HAP-1 (cell line): Measurements from ENCODE around the gene ULBP3.
"Not testable (repeated sequence)": the region's sequence is repeated elsewhere in the genome, so short reads cannot be mapped to it uniquely, and the experiment has no call there.

ENCODE experiments used
- DNase-seq, 2 experiments: peaks; one replicate each; pipeline ENCODE4 v3.0.0-alpha.2; 2016 to 2020; ENCODE audit warnings: low spot score in 2 of 2
- H3K27me3 ChIP-seq: fragments of 250-450 bp; sonication (Bioruptor Pico); 2 replicates; pipeline ENCODE4 v1.5.1; 2020; ENCODE audit warnings: low read depth, mild to moderate bottlenecking, moderate library complexity
- H3K36me3 ChIP-seq: fragments of 250-450 bp; sonication (Bioruptor Pico); replicated peaks from 2 replicates; pipeline ENCODE4 v1.5.1; 2020; ENCODE audit warnings: mild to moderate bottlenecking
- H3K4me1 ChIP-seq: fragments of 250-450 bp; sonication (Bioruptor Pico); 2 replicates; pipeline ENCODE4 v1.5.1; 2020; ENCODE audit warnings: mild to moderate bottlenecking
- H3K4me3 ChIP-seq: fragments of 250-450 bp; sonication (Bioruptor Pico); 2 replicates; pipeline ENCODE4 v1.5.1; 2020; ENCODE audit warnings: mild to moderate bottlenecking, moderate library complexity
- H3K9me3 ChIP-seq: fragments of 250-450 bp; sonication (Bioruptor Pico); 2 replicates; pipeline ENCODE4 v1.5.1; 2020; ENCODE audit warnings: mild to moderate bottlenecking, moderate library complexity
- in situ Hi-C: fragments of 300-500 bp; cut with MboI; formaldehyde crosslinking; loops from 3 replicates; pipeline ENCODE4 v1.14.3; 2020; ENCODE audit warnings: low sequenced_read_pairs, inconsistent platforms, mixed read lengths

Gene ULBP3

DNA sequence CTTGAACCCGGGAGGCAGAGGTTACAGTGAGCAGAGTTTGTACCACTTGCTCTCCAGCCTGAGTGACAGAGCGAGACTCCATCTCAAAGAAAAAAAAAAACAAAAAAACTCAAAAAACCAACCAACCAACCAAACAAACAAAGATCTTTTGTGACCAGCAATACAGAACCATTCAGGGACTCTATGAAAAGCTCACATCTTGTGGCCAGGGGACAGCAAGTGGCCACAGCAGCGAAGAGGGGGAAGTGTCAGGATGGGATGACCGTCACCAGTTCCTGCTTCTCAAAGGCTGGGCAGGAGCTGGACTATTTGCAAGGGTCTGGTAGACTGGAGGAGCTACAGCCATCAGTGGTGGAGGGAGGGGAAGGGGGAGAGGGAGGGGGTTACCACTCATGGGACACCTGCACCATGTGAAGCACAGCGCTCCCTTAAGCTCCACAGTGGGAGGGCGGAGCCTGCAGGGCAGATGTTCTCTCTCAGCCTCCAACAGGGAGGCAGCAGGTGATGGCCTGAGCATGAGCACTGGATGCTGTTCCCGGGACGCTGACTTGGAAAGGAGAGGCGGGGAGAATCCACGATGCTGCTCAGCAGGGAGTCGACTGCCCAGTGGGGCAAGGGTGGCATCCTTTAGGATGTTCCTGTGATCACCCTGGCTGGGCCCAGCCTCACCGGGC is 19.7 kb upstream of the ULBP3 start:
- Histone ChIP-seq H3K4me3 (no peak overlapping the region), H3K9me3 (no peaks in the 10 kb centered on the region), H3K27me3 (no peaks in the 10 kb centered on the region), H3K36me3 (no peaks in the 10 kb centered on the region), H3K4me1 (no peaks in the 10 kb centered on the region)
- in situ Hi-C loops = no loop called here
- DNase-seq = no peak

DNA sequence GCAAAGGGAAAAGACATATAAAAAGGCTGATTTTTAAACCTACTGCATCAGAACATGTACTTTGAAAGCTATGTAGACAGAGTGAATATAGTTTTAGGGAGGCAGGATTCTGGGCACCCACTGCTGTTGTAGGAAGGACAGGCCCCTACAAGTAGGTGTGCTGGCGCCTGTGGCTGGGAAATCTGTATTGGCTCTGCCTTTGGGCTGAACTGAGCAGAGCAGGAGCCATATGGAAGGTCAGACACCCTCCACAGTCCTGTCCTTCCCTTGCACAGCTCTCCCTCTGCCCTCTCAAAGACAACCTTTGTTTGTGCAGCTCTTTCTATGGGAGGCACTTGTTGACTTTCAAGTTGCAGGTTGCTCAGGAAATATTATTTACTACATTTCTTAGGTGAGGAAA is 18.4 kb upstream of the ULBP3 start:
- H3K4me3 ChIP-seq = no peak overlapping the region
- in situ Hi-C loops = no loop called here

DNA sequence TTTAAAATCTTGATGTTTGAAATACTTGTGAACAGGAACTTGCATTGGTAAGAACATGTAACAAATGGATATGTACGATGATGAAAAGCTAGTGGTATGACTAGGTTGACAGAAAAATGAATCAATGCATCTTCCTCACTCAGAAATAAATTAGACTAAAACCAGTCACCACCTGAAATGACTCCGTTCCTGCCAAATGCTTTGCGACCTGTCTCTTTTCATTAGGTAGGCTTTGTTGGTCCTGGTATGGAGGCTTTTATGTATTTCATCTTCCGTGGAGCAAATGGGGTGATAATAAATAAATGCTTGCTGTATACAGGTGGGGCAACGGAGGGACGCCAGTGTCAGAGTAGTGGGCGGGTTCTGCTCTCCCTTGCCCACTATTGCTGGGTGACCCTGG is 17.1 kb upstream of the ULBP3 start:
- H3K9me3 ChIP-seq = no peaks in the 10 kb centered on the region
- in situ Hi-C loops = no loop called here
- no peaks in the 10 kb centered on the region for H3K27me3 ChIP-seq
- H3K4me1 ChIP-seq = no peaks in the 10 kb centered on the region
- no peaks in the 10 kb centered on the region for H3K36me3 ChIP-seq
- no peak for DNase-seq
- no peak overlapping the region for H3K4me3 ChIP-seq

More for the DNA sequence above, 18.4 kb upstream of the ULBP3 start:
- Histone ChIP-seq H3K4me1 (no peaks in the 10 kb centered on the region), H3K9me3 (no peaks in the 10 kb centered on the region), H3K36me3 (no peaks in the 10 kb centered on the region), H3K27me3 (no peaks in the 10 kb centered on the region)
- DNase-seq = no peak

DNA sequence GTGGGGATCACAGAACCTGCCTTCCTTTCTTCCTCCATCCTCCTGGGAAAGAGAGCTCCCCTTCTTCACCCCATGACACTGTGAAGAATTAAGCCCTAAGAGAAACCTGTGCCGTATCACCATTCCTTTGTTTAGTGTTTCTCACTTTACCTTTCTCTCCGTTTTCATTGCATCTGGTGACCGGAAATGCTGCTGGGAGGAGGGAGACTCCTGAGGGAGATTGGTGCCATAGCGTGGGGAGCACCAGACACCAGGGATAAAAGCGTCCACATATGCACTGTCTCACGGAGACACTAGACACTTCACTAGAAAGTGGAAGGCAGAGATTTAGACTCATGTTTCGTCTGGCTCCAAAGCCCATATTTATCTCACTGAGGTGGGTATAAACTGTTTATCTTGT is 15.5 kb upstream of the ULBP3 start:
- Histone ChIP-seq H3K36me3 (no peaks in the 10 kb centered on the region), H3K9me3 (no peaks in the 10 kb centered on the region), H3K4me3 (no peak overlapping the region), H3K4me1 (no peaks in the 10 kb centered on the region), H3K27me3 (no peaks in the 10 kb centered on the region)
- DNase-seq = no peak
- in situ Hi-C loops = loop anchor here (5.0 kb wide), 1 partner anchor 248 kb away; no protein-coding TSS in a partner anchor

DNA sequence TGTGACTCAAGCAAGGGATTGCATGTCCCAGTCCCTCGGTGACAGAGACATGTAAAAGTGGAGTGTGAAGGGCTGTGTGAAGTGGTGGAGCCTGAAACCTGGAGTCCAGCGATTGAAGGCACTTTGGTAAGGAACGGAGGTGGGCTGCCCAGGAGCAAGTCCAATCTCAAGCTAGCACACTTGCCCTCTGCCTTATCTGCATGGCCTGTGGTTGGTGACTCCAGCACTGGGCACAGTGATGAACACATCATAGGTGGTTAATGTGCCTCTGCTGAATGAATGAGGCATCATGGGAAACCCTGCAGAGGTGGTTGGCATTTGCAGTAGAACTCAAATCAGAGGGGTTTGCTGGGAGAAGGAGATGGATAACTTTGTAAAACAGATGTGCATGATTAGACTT is 14.9 kb upstream of the ULBP3 start:
- Histone ChIP-seq H3K9me3 (no peaks in the 10 kb centered on the region), H3K4me3 (no peak overlapping the region), H3K27me3 (no peaks in the 10 kb centered on the region), H3K4me1 (no peaks in the 10 kb centered on the region), H3K36me3 (no peaks in the 10 kb centered on the region)
- in situ Hi-C loops = loop anchor here (5.0 kb wide), 1 partner anchor 248 kb away; no protein-coding TSS in a partner anchor
- no peak for DNase-seq

DNA sequence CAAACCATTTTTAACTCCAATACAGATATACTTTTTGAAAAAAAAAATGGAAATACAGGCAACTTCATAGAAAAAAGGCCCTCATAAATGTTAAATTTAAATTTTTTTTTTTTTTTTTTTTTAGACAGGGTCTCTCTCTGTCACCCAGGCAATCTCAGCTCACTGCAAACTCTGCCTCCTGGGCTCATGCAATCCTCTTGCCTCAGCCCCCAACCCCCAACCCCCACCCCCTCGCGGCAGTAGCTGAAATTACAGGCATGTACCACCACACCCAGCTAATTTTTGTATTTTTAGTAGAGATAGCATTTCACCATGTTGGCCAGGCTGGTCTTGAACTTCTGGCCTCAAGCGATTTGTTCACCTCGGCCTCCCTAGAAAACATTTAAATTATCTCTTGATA is 12.8 kb upstream of the ULBP3 start:
- no peak for DNase-seq
- no peaks in the 10 kb centered on the region for H3K27me3 ChIP-seq
- in situ Hi-C loops = loop anchor here (5.0 kb wide), 1 partner anchor 251 kb away; no protein-coding TSS in a partner anchor
- no peak overlapping the region for H3K4me3 ChIP-seq
- H3K36me3 ChIP-seq = no peaks in the 10 kb centered on the region
- H3K9me3 ChIP-seq = no peaks in the 10 kb centered on the region
- H3K4me1 ChIP-seq = no peaks in the 10 kb centered on the region

DNA sequence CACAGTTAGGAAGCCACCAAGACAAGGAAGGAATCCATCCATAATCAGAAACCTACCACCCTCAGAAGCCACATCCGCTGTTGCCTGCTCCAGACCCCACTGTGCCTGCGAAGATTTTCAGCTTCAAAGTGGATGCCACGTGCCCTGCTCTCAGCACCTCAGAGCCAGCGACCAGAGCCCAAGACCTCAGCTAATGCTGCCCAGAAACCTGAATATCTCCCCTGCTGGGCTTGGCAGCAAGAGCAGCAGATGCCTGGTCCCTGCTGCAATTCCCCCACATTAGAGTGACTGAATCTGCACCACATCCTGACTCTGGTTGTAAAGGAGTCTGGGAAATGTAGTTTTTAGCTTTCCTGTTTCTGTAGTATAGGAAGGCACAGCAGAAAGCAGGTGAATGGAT is 10.7 kb upstream of the ULBP3 start:
- H3K4me3 ChIP-seq = no peak overlapping the region
- no peaks in the 10 kb centered on the region for H3K36me3 ChIP-seq
- no peaks in the 10 kb centered on the region for H3K27me3 ChIP-seq
- in situ Hi-C loops = loop anchor here (5.0 kb wide), 1 partner anchor 253 kb away; no protein-coding TSS in a partner anchor
- no peaks in the 10 kb centered on the region for H3K4me1 ChIP-seq
- no peak for DNase-seq
- H3K9me3 ChIP-seq = no peaks in the 10 kb centered on the region

DNA sequence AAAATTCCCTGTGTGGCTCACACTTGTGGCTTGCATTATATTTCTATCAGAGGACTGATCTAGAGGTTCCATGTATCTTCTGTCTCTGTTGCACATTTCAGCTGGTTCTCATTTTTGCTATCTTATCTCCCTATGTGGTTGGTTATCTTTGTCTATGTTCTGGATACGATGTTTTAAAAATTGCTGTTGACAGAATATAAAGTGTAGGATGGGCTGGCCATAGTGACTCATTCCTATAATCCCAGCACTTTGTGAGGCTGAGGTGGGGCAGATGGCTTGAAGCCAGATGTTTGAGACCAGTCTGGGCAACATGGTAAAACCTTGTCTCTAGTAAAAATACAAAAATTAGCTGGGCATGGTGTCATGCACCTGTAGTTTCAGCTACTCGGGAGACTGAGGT is 9.9 kb upstream of the ULBP3 start:
- in situ Hi-C loops = no loop called here
- H3K4me3 ChIP-seq = no peak overlapping the region

DNA sequence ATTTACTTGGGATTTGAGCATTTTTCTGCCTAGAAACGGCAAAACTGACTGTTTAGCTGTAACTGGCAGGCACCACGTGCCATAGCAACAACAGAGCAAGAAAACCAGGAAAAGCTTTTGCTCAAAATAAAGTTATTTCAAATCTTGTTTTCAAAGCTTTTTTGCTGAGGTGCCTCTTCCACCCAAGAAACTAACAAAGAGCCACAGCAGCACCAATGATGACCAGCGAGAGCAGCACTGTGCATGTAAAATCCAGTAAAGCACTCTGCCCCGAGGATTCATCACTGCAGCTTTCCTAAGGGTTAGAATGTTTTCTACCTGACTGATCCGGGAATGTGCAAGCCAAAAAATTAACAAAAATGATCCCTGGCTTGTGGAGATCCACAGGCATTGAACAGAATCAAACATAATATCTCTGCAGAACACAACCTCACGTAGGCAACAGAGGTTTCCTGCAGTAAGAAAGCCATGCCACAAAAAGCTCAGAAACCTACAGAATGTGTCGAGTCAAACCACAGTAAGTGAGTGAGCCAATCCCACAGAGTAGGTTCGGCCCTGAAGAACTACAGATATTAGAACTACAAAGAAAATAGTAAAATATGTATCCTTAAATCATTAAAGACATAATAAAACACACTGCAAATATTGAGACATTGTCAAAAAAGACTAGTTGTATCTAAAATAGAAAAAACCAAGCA is 7.4 kb upstream of the ULBP3 start:
- DNase-seq = no peak
- no peaks in the 10 kb centered on the region for H3K4me1 ChIP-seq
- no peaks in the 10 kb centered on the region for H3K27me3 ChIP-seq
- no peaks in the 10 kb centered on the region for H3K9me3 ChIP-seq
- H3K4me3 ChIP-seq = no peak overlapping the region
- in situ Hi-C loops = no loop called here
- no peaks in the 10 kb centered on the region for H3K36me3 ChIP-seq

More for the DNA sequence above, 9.9 kb upstream of the ULBP3 start:
- no peak for DNase-seq
- no peaks in the 10 kb centered on the region for H3K4me1 ChIP-seq
- H3K9me3 ChIP-seq = no peaks in the 10 kb centered on the region
- H3K36me3 ChIP-seq = no peaks in the 10 kb centered on the region
- H3K27me3 ChIP-seq = no peaks in the 10 kb centered on the region

DNA sequence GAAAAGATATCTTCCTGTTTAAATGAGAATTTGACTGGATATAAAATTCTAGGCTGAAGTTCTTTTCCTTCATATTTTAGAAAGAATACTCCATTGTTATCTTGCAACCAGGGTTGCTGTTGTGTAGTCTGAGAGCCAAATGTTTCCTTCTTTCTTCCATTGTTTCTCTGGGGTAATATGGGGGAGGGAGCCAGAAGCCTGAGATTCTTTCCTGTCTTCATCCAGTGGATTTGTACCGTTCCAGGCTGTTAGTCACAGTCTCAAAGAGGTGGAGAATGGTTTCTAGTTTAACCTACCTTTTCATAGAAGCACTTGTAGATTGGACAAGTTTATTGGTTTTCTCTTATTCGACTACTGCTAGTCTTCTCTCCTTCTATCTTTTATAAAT is 6.1 kb upstream of the ULBP3 start:
- H3K36me3 ChIP-seq = no peaks in the 10 kb centered on the region
- DNase-seq = no peak
- H3K27me3 ChIP-seq = no peaks in the 10 kb centered on the region
- in situ Hi-C loops = no loop called here
- H3K9me3 ChIP-seq = no peaks in the 10 kb centered on the region
- H3K4me1 ChIP-seq = no peaks in the 10 kb centered on the region
- no peak overlapping the region for H3K4me3 ChIP-seq

DNA sequence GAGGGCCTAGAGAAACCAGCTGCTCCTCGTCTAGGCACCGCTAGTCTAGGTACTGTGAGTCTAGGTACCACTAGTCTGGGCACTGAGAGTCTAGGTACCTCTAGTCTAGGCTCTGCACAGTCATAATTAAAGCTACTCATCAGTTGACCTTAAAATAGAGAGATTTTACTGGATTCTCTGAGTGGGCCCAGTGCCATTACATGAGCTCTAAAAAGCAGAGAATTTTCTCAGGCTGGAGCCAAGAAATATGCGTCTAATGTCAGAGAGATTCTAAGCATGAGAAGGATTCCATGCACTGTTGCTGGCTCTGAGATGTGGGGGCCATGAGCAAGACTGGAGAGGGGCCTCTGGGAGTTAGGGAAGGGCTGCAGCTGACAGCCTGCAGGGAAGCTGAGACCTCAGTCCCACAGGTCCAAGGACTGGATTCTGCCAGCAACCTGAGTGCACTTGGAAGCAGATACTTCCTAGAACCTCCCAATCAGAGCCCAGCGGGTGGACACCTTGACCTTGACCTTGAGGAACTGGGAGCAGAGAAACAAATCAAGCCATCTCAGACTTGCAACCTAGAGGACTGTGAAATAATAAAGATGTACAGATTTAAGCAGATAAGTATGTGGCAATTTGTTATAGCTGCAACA is 5.6 kb upstream of the ULBP3 start:
- in situ Hi-C loops = loop anchor here (25.0 kb wide), 1 partner anchor 738 kb away; no protein-coding TSS in a partner anchor

DNA sequence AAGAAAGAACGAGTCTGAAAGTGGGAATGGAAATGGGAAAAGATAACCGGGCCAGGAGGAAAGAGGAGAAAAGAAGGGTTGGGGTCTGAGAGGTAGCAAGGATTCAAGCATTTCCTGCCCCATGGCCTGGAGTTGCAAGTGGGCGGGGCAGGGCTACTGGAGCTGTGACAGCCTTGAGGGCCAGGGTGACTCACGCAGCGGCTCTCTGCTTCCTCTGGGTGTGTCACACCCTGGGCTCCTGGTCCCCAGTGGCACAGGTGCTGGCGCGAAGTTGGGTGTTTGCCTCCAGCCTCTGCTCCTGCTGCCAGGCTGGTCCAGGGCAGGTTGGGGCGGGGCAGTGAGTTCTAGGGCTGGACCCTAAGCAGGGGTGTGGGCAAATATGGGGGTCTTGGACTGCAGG is 3.3 kb upstream of the ULBP3 start:
- Histone ChIP-seq H3K36me3 (no peaks in the 10 kb centered on the region), H3K27me3 (no peaks in the 10 kb centered on the region), H3K4me1 (peaks cover 7% of the 10 kb centered on the region), H3K4me3 (no peak overlapping the region), H3K9me3 (no peaks in the 10 kb centered on the region)
- peak in 1 of 2 experiments; percentile 48 for DNase-seq
- in situ Hi-C loops = loop anchor here (25.0 kb wide), 1 partner anchor 740 kb away; no protein-coding TSS in a partner anchor

More for the DNA sequence above, 5.6 kb upstream of the ULBP3 start:
- not testable (repeated sequence) for H3K27me3 ChIP-seq, H3K4me3 ChIP-seq, H3K36me3 ChIP-seq, H3K9me3 ChIP-seq, H3K4me1 ChIP-seq, DNase-seq

DNA sequence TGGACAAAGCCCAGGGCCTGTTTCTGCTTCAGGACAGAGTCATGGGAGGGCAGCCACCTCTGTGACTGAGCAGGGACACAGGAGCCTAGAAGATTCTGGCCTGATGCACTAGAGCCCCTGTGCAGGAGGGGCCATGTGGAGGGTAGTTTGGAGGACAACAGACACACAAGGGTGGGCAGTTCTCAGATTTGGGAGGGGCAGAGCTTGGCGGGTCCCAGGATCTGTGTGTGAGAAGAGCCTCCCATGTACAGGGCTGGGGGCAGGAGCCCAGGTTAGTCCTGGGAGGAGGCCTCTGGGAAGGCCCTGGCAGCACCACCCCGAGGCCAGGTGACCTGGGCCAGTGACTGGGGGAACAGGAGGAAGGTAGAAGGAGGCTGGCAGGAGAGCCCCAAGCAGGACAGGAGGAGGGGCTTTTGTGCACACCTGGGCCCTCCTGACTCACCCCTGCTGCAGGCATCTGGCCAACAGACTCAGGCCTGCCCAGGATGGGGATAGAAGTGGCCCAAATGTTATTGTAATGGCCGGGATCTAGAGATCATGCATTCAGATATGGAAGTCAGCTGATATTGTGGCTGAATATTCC is 1.4 kb upstream of the ULBP3 start:
- Histone ChIP-seq H3K4me1 (peaks cover 7% of the 10 kb centered on the region), H3K27me3 (no peaks in the 10 kb centered on the region), H3K36me3 (no peaks in the 10 kb centered on the region; the same call in 1 of the 2 replicates), H3K9me3 (no peaks in the 10 kb centered on the region), H3K4me3 (no peak overlapping the region)
- DNase-seq = no peak
- in situ Hi-C loops = loop anchor here (25.0 kb wide), 1 partner anchor 742 kb away; no protein-coding TSS in a partner anchor
